KBM-7 (cell line): Measurements from ENCODE around the gene BCAM.
A peak's percentile ranks its signal among the peaks of the same experiment; 100 is the strongest.

Source experiments
- DNase-seq: peaks from one replicate; pipeline ENCODE4 v3.0.0-alpha.2; 2015
- in situ Hi-C: fragments of 300-500 bp; cut with MboI; formaldehyde crosslinking; loops from 2 replicates; pipeline ENCODE4 v1.14.3; 2020; ENCODE audit warnings: low sequenced_read_pairs, low pct_unique_long_range_greater_than_20kb, mixed read lengths

The BCAM gene

GRCh38 chr19:44785993-44786392, 22.9 kb upstream of the BCAM start:
- DNase-seq = no peak
- in situ Hi-C loops = no loop called here

GRCh38 chr19:44788971-44789370, 19.9 kb upstream of the BCAM start:
- in situ Hi-C loops = no loop called here
- DNase-seq = no peak

GRCh38 chr19:44789943-44790483, 18.9 kb upstream of the BCAM start:
- no peak for DNase-seq
- in situ Hi-C loops = no loop called here

GRCh38 chr19:44792281-44792680, 16.6 kb upstream of the BCAM start:
- DNase-seq = no peak
- in situ Hi-C loops = no loop called here

- in situ Hi-C loops = no loop called here
- no peak for DNase-seq
Measured at GRCh38 chr19:44794610-44795009, 14.3 kb upstream of the BCAM start.

- DNase-seq = no peak
- in situ Hi-C loops = no loop called here
Measured at GRCh38 chr19:44795398-44795987, 13.4 kb upstream of the BCAM start.

GRCh38 chr19:44796701-44797115, 12.2 kb upstream of the BCAM start:
- DNase-seq = peak; percentile 78
- in situ Hi-C loops = no loop called here

GRCh38 chr19:44799627-44800346, 9.1 kb upstream of the BCAM start:
- no peak for DNase-seq
- in situ Hi-C loops = no loop called here

- peak; percentile 86 for DNase-seq
- in situ Hi-C loops = no loop called here
Measured at GRCh38 chr19:44800461-44800860, 8.4 kb upstream of the BCAM start.

- in situ Hi-C loops = no loop called here
Measured at GRCh38 chr19:44803442-44804428, 5.2 kb upstream of the BCAM start.

GRCh38 chr19:44806291-44806690, 2.6 kb upstream of the BCAM start:
- no peak for DNase-seq
- in situ Hi-C loops = no loop called here

More at GRCh38 chr19:44803442-44804428, 5.2 kb upstream of the BCAM start:
- no peak for DNase-seq

GRCh38 chr19:44807162-44807561, 1.7 kb upstream of the BCAM start:
- no peak for DNase-seq
- in situ Hi-C loops = no loop called here

GRCh38 chr19:44807652-44808462, 1.0 kb upstream of the BCAM start:
- no peak for DNase-seq
- in situ Hi-C loops = no loop called here

- DNase-seq = no peak
- in situ Hi-C loops = no loop called here
Measured at GRCh38 chr19:44809577-44810233, 802 bp downstream of the BCAM start.

- DNase-seq = no peak
- in situ Hi-C loops = no loop called here
Measured at GRCh38 chr19:44810234-44811121, 1.6 kb downstream of the BCAM start.

- in situ Hi-C loops = no loop called here
- DNase-seq = no peak
Measured at GRCh38 chr19:44811122-44811419, 2.2 kb downstream of the BCAM start.

GRCh38 chr19:44812142-44812718, 3.3 kb downstream of the BCAM start:
- no peak for DNase-seq
- in situ Hi-C loops = no loop called here
